ENCODE results near the gene GBX2. TPM values are rescaled to one million over a fixed set of nuclear protein-coding genes. Genes with fewer than 3 reads are reported as not detected.
A peak's percentile ranks its signal among the peaks of the same experiment; 100 is the strongest.

Gene GBX2
- total and polyA plus RNA-seq, 2 of the 13 experiments (the other 11 are each of a cell fraction or from before 2014, with no cell fraction given), result not detected

DNA sequence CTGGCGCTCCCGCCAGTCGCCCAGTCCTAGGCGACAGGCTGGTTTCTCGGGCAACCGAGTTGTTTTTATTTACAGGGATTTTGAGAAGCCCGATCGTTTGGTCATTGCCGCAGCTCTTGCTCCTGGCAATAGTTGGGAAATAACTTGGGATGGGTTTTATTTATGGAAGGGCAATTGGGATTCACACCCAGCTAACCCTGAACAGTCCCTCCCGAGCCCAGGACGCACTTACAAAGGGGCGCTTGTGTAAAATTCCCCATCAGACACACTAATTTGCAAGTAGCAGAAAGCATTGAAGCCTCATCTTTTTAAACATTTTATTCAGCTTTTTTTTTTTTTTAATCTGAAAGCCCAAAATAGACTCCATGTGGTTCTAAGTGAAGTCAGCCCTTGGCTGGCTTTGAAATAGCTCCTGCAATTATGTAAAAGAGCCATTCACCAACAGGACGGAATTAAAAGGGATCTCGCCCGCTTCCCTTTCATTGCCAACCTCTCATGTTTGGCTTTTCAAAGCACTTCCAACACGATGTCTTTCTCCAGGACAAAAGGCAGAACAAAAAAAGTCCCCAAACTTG is 3.6 kb upstream of the GBX2 start:
- WGBS (ENCODE audit: low lambda C conversion rate), result 37% methylated on average over 14 of the region's 16 CpGs
- TF ChIP-seq KLF12 (CRISPR knock-in tag; IDR thresholded peaks at IDR 0.05; ENCODE audit: borderline replicate concordance) (no peak), CBX2 (IDR thresholded peaks at IDR 0.05; ENCODE audit: low read depth, low read length) (0 out of 2 replicates have a peak, but pooled peaks have one; percentile 22), CBX2 (CRISPR knock-in tag; IDR thresholded peaks at IDR 0.05; ENCODE audit: low read depth) (no peak)
- Histone ChIP-seq H3K27ac (ENCODE audit: extremely low read length, insufficient read depth, low read length) (no peak overlapping the region), H2AFZ (ENCODE audit: low read length) (no peak overlapping the region), H3K36me3 (replicated peaks in 1 of 2; ENCODE audit: control insufficient read depth in 1 of 2, insufficient read depth in 2 of 2, low read length in 2 of 2) (no peaks in the 10 kb centered on the region), H3K4me3 (replicated peaks in 1 of 3; ENCODE audit: insufficient read depth in 1 of 3, low read depth in 2 of 3, low read length in 3 of 3) (no peak overlapping the region), H3K79me2 (ENCODE audit: insufficient read depth, low read length) (no peaks in the 10 kb centered on the region), H3K27me3 (ENCODE audit: control insufficient read depth in 1 of 2, insufficient read depth in 2 of 2, low read length in 2 of 2) (peaks cover 33 to 97% of the 10 kb centered on the region in 2 experiments), H3K4me1 (ENCODE audit: insufficient read depth, low read length) (peaks cover 5% of the 10 kb centered on the region), H3K9me3 (ENCODE audit: low read length) (no peaks in the 10 kb centered on the region), H4K20me1 (ENCODE audit: insufficient read depth, low read length) (peaks cover 15% of the 10 kb centered on the region), H3K9ac (ENCODE audit: insufficient read depth, low read depth, low read length) (no peak overlapping the region), H3K4me2 (ENCODE audit: low read depth, low read length) (no peak overlapping the region)
- no TSS peak for BruUV-seq (replicated peaks)
- FAIRE-seq (no peak), DNase-seq (ENCODE audit: low spot score) (no peak), ATAC-seq (no peak)
- intact Hi-C loops (cut with micrococcal nuclease; ENCODE audit: unreplicated experiment), result no loop called here
- ChIA-PET POLR2A (no interaction called here), CTCF (ENCODE audit: low intra/inter-chr PET ratio, low total read pairs) (no interaction called here)
- in situ Hi-C loops (cut with HindIII; ENCODE audit: extremely low pct_ligation_motif_present, low pct_unique_long_range_greater_than_20kb), result no loop called here

DNA sequence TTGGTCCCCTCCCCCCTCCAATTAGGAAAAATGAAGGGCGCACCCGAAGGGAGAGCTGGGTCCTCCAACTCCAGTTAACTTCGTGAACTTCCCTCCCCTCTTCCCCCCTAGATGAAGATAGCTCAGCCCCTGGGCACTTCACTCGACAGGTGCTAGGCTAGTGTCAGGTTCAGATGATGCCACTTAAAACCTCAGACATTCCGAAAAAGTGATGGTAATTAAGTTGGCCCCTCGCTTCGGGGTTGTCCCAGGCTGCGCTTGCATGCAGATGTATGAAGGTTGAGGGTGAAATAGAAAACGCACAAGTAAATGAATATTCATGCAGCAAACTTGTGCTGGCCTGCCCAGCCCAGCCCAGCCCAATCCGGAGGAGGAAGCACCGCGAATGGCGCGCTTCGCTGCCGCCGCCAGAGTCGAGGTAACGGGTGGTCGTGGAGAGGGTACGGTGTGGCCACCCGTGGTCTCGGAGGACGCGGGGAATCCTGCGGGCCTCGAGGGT is 3.0 kb upstream of the GBX2 start:
- H3K9me3 ChIP-seq (ENCODE audit: low read length), result no peaks in the 10 kb centered on the region
- DNase-seq (ENCODE audit: low spot score), result no peak
- TF ChIP-seq ZNF772 (CRISPR knock-in tag; IDR thresholded peaks at IDR 0.05), result no peak
- TF ChIP-seq ZNF431 (CRISPR knock-in tag; IDR thresholded peaks at IDR 0.05; ENCODE audit: borderline replicate concordance, low read depth), result no peak
- TF ChIP-seq CBX2 (IDR thresholded peaks at IDR 0.05; ENCODE audit: low read depth, low read length), result 0 out of 2 replicates have a peak, but pooled peaks have one; percentile 1
- TF ChIP-seq CBX2 (CRISPR knock-in tag; IDR thresholded peaks at IDR 0.05; ENCODE audit: low read depth), result no peak
- no peak for TF ChIP-seq ZNF101 (CRISPR knock-in tag; IDR thresholded peaks at IDR 0.05; ENCODE audit: borderline replicate concordance, low read depth)
- H3K4me2 ChIP-seq (ENCODE audit: low read depth, low read length), result no peak overlapping the region
- no TSS peak for BruUV-seq (replicated peaks)
- 26% methylated on average over 24 of the region's 27 CpGs for WGBS (ENCODE audit: low lambda C conversion rate)
- peaks cover 17% of the 10 kb centered on the region for H4K20me1 ChIP-seq (ENCODE audit: insufficient read depth, low read length)
- peaks cover 36 to 99% of the 10 kb centered on the region in 2 experiments for H3K27me3 ChIP-seq (ENCODE audit: control insufficient read depth in 1 of 2, insufficient read depth in 2 of 2, low read length in 2 of 2)
- H3K4me3 ChIP-seq (replicated peaks in 1 of 3; ENCODE audit: insufficient read depth in 1 of 3, low read depth in 2 of 3, low read length in 3 of 3), result no peak overlapping the region
- no peak overlapping the region for H2AFZ ChIP-seq (ENCODE audit: low read length)
- no peak overlapping the region for H3K9ac ChIP-seq (ENCODE audit: insufficient read depth, low read depth, low read length)
- H3K27ac ChIP-seq (ENCODE audit: extremely low read length, insufficient read depth, low read length), result no peak overlapping the region
- no peak for FAIRE-seq
- ChIA-PET CTCF (ENCODE audit: low intra/inter-chr PET ratio, low total read pairs) (no interaction called here), POLR2A (no interaction called here)
- no peaks in the 10 kb centered on the region for H3K36me3 ChIP-seq (replicated peaks in 1 of 2; ENCODE audit: control insufficient read depth in 1 of 2, insufficient read depth in 2 of 2, low read length in 2 of 2)
- in situ Hi-C loops (cut with HindIII; ENCODE audit: extremely low pct_ligation_motif_present, low pct_unique_long_range_greater_than_20kb), result no loop called here
- H3K79me2 ChIP-seq (ENCODE audit: insufficient read depth, low read length), result no peaks in the 10 kb centered on the region
- intact Hi-C loops (cut with micrococcal nuclease; ENCODE audit: unreplicated experiment), result no loop called here
- no peak for ATAC-seq
- peaks cover 11% of the 10 kb centered on the region for H3K4me1 ChIP-seq (ENCODE audit: insufficient read depth, low read length)
